ENCODE data around the gene AKAP9.

DNA sequence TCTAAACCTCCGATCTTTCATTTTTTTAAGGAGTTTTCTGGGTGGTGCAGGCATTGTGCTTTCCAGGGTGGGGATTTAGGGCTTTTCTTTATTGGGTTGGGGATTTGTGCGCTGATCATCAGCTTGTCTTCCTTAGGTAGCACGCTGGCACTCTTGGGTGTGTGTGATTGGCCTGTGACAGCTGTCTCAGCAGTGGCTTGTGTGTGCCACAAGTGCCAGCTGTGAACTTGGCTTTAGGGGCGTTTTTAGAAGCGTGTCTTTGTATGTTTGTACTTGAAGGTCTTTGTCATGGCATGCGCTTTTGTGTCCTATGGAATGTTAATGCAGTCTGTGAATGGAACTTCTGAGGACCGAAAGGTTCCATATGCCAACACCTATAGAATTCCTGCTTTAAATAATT lies 788 bp downstream of the AKAP9 start:
- TF ChIP-seq, protein P1, sequence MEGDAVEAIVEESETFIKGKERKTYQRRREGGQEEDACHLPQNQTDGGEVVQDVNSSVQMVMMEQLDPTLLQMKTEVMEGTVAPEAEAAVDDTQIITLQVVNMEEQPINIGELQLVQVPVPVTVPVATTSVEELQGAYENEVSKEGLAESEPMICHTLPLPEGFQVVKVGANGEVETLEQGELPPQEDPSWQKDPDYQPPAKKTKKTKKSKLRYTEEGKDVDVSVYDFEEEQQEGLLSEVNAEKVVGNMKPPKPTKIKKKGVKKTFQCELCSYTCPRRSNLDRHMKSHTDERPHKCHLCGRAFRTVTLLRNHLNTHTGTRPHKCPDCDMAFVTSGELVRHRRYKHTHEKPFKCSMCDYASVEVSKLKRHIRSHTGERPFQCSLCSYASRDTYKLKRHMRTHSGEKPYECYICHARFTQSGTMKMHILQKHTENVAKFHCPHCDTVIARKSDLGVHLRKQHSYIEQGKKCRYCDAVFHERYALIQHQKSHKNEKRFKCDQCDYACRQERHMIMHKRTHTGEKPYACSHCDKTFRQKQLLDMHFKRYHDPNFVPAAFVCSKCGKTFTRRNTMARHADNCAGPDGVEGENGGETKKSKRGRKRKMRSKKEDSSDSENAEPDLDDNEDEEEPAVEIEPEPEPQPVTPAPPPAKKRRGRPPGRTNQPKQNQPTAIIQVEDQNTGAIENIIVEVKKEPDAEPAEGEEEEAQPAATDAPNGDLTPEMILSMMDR (optimal IDR thresholded peaks at IDR 0.05 in 1 of 3, IDR thresholded peaks at IDR 0.05 in 1 of 3, conservative IDR thresholded peaks at IDR 0.05 in 1 of 3; ENCODE audit: extremely low read depth in 1 of 3, insufficient read depth in 2 of 3, low read length in 3 of 3), result no peak
- no peak for TF ChIP-seq EZH2 (IDR thresholded peaks at IDR 0.05; ENCODE audit: low read length)
